Measurements from ENCODE around the gene GPR173. TPM values are rescaled to one million over a fixed set of nuclear protein-coding genes. Genes with fewer than 3 reads are reported as not detected.

Gene GPR173
- total RNA-seq, 4 donors from 2014 or later, result 0.23 to 0.88 (median 0.49) TPM

DNA sequence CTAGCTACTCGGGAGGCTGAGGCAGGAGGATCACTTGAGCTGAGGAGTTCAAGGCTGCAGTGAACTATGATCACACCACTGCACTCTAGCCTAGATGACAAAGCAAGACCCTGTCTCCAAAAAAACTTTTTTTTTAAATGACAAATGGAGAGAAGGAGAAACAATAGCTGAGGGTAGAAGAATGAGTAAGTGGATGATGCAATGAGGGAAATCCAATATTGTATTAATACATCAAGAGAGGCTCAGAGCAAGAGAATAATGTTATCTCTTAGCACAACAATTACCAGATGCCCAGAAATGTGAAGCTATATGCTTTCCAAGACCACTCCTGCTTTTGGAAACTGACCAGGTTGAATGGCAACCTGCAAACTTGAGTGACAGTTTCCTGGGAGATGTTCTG, 19.9 kb upstream of the GPR173 start:
- no peak overlapping the region for H3K4me3 ChIP-seq (ENCODE audit: low read depth, poor library complexity, severe bottlenecking)
- intact Hi-C loops (cut with DNase I; ENCODE audit: low total_unique reads), result no loop called here
- 83 to 90% methylated on average over 1 of the region's 1 CpG for WGBS, 2 donors
- DNase-seq (ENCODE audit: low spot score in 2 of 2), result no peak
- TF ChIP-seq, protein P1, sequence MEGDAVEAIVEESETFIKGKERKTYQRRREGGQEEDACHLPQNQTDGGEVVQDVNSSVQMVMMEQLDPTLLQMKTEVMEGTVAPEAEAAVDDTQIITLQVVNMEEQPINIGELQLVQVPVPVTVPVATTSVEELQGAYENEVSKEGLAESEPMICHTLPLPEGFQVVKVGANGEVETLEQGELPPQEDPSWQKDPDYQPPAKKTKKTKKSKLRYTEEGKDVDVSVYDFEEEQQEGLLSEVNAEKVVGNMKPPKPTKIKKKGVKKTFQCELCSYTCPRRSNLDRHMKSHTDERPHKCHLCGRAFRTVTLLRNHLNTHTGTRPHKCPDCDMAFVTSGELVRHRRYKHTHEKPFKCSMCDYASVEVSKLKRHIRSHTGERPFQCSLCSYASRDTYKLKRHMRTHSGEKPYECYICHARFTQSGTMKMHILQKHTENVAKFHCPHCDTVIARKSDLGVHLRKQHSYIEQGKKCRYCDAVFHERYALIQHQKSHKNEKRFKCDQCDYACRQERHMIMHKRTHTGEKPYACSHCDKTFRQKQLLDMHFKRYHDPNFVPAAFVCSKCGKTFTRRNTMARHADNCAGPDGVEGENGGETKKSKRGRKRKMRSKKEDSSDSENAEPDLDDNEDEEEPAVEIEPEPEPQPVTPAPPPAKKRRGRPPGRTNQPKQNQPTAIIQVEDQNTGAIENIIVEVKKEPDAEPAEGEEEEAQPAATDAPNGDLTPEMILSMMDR (IDR thresholded peaks at IDR 0.05), result no peak
- no peak for TF ChIP-seq POLR2A (IDR thresholded peaks at IDR 0.05)

DNA sequence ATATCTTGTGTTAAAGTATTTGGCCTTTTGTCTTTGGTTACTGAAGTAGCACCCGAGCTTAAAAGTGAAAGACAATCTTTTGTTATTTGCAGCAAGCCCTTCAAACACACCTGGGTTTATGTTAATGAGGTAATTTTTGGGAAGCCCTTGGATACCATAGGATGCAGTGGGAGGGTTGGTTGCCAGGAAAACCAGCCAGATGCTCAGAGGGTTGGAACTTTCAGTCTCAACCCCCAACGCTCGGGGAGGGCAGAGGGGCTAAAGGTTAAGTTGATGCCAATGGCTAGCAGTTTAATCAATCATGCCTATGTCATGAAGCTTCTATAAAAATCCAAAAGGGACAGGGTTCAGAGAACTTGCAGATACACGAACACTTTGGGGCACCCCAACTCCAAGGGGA, 17.2 kb upstream of the GPR173 start:
- H3K4me3 ChIP-seq (ENCODE audit: low read depth, poor library complexity, severe bottlenecking), result no peak overlapping the region
- TF ChIP-seq, protein P1 (IDR thresholded peaks at IDR 0.05), result no peak
- no peak for TF ChIP-seq POLR2A (IDR thresholded peaks at IDR 0.05)
- DNase-seq (ENCODE audit: low spot score in 2 of 2), result no peak
- intact Hi-C loops (cut with DNase I; ENCODE audit: low total_unique reads), result no loop called here
- 32 to 52% methylated on average over 4 of the region's 4 CpGs for WGBS, 2 donors

DNA sequence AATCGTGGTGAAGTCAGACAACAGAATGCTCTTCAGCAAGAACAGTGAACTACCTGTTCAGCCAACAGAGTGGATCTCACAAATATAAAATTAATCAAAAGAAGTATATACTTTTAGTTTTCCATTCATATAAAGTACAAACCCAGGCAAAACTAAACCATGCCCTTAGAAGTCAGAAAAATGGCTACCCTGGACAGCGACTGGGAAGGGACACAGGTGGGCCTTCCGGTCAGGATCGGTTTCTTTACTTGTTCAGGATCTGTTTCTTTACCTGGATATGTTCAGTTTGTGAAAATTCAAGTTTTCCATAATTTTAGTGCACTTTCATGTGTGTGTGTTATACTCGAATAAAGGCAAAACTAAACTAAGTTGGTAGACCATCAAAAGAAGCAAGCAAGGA, 12.4 kb upstream of the GPR173 start:
- intact Hi-C loops (cut with DNase I; ENCODE audit: low total_unique reads), result no loop called here
- DNase-seq (ENCODE audit: low spot score in 2 of 2), result no peak
- WGBS, 2 donors, result 60 to 69% methylated on average over 5 of the region's 5 CpGs
- no peak for TF ChIP-seq POLR2A (IDR thresholded peaks at IDR 0.05)
- TF ChIP-seq, protein P1 (IDR thresholded peaks at IDR 0.05), result no peak
- no peak overlapping the region for H3K4me3 ChIP-seq (ENCODE audit: low read depth, poor library complexity, severe bottlenecking)

GRCh38 chrX:53039236-53039635, 9.4 kb upstream of the GPR173 start:
- intact Hi-C loops (cut with DNase I; ENCODE audit: low total_unique reads), result no loop called here
- 59 to 85% methylated on average over 4 of the region's 4 CpGs for WGBS, 2 donors

DNA sequence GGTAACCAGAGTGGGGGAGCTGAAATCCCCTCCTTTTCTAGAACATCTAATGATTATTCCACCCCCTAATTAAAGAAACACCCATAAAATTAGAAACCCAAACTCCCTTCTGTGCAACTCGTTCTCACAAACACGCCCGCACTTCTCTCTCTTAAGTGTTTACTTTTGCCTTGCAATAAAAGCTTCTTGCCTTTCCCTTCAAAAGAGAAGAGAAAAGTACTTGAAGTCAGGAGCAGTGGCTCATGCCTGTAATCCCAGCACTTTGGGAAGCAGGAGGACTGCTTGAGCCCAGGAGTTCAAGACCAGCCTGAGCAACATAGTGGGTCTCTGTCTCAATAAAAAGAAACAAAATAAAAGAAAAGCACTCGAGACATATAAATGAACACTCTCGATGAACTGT, 3.6 kb upstream of the GPR173 start:
- DNase-seq (ENCODE audit: low spot score in 2 of 2), result no peak
- intact Hi-C loops (cut with DNase I; ENCODE audit: low total_unique reads), result no loop called here
- no peak overlapping the region for H3K4me3 ChIP-seq (ENCODE audit: low read depth, poor library complexity, severe bottlenecking)
- no peak for TF ChIP-seq POLR2A (IDR thresholded peaks at IDR 0.05)
- TF ChIP-seq, protein P1 (IDR thresholded peaks at IDR 0.05), result no peak
- WGBS, 2 donors, result 80 to 82% methylated on average over 5 of the region's 5 CpGs

More at GRCh38 chrX:53039236-53039635, 9.4 kb upstream of the GPR173 start:
- TF ChIP-seq POLR2A (IDR thresholded peaks at IDR 0.05), result no peak
- TF ChIP-seq, protein P1 (IDR thresholded peaks at IDR 0.05), result no peak
- H3K4me3 ChIP-seq (ENCODE audit: low read depth, poor library complexity, severe bottlenecking), result no peak overlapping the region
- DNase-seq (ENCODE audit: low spot score in 2 of 2), result no peak

- intact Hi-C loops (cut with DNase I; ENCODE audit: low total_unique reads), result no loop called here
- 84 to 94% methylated on average over 6 of the region's 6 CpGs for WGBS, 2 donors
- DNase-seq (ENCODE audit: low spot score in 2 of 2), result no peak
- TF ChIP-seq, protein P1 (IDR thresholded peaks at IDR 0.05), result no peak
- TF ChIP-seq POLR2A (IDR thresholded peaks at IDR 0.05), result no peak
- H3K4me3 ChIP-seq (ENCODE audit: low read depth, poor library complexity, severe bottlenecking), result no peak overlapping the region
Measured at GRCh38 chrX:53047228-53047627, 1.4 kb upstream of the GPR173 start.
